ENCODE data around the gene MAPRE3. TPM values are rescaled to one million over a fixed set of nuclear protein-coding genes. Genes with fewer than 3 reads are reported as not detected.
A peak's percentile ranks its signal among the peaks of the same experiment; 100 is the strongest.

Gene MAPRE3
- total and polyA plus RNA-seq, 9 of the 15 experiments (the other 6 are each of a cell fraction or from before 2014, with no cell fraction given) = 0.70 to 43.2 (median 12.6) TPM

- TF ChIP-seq MXI1 (IDR thresholded peaks at IDR 0.05; ENCODE audit: low read depth, low read length) (no peak), HNRNPLL (IDR thresholded peaks at IDR 0.05; ENCODE audit: low read depth, low read length, poor library complexity, severe bottlenecking) (no peak)
- TF ChIP-seq, protein P1, sequence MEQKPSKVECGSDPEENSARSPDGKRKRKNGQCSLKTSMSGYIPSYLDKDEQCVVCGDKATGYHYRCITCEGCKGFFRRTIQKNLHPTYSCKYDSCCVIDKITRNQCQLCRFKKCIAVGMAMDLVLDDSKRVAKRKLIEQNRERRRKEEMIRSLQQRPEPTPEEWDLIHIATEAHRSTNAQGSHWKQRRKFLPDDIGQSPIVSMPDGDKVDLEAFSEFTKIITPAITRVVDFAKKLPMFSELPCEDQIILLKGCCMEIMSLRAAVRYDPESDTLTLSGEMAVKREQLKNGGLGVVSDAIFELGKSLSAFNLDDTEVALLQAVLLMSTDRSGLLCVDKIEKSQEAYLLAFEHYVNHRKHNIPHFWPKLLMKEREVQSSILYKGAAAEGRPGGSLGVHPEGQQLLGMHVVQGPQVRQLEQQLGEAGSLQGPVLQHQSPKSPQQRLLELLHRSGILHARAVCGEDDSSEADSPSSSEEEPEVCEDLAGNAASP (IDR thresholded peaks at IDR 0.05) = no peak
These were observed 80.0 kb downstream of the MAPRE3 start (continued) for GRCh38 chr2:27050281-27050995.

DNA sequence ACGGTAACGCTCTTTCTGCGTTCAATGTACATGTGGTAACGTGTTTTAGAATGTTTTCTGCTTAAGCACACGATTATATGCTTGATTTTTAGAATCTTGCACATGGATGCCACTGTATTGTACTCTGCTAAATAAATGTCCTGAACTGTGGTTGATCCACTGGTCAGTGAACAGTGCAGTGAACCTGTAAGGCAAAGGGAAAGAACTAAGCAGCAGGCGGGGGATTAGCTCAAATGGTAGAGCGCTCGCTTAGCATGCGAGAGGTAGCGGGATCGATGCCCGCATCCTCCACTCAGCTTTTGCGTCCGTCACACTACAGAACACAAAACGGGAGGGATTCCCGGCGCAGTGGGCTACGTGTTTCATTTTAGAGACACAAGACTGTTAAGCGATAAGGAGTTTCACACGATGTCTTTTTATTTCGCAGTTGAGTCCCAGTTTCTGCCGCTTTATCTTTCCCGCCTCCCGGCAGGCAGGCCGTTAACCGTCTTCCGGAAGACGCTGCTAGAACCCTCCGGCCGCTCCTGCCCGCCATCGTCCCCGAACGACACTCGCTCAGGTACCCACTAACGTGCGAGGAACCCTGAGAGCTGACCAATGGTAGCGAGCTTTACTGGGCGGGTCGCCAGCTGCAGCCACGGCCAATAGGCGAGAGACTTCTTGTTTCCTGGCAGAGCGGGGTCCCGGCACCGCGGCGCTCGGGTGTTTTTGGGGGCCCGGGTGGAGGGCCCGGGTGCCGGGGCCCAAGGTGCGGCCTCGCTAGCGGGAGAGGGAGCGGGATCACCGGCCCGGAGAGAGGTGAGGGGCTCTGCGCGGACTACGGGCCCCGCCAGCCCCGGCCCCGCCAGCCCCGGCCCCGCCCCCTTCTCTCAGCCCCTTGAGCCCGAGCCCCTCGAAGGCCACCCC, 80.8 kb downstream of the MAPRE3 start, which contains the start of gene AGBL5:
Gene AGBL5 (plus strand): TSS at position 673 of the 906 bp plus-strand sequence. CDS start 1,291 bp downstream, outside the sequence.
- intact Hi-C loops (cut with micrococcal nuclease) = loop anchor here (2.0 kb wide), 2 partner anchors 18 to 30 kb away; partner anchors contain the start of gene TMEM214
- FAIRE-seq = peak; percentile 85
- ChIA-PET POLR2A (interaction anchor here (0.6 to 10.5 kb wide), 14 partner anchors 9 to 252 kb away, joined by 3 to 112 read pairs (median 6); partner anchors contain the start of genes OST4 and TMEM214), CTCF (ENCODE audit: low intra/inter-chr PET ratio) (interaction anchor here (1.0 kb wide), 1 partner anchor 36 kb away, joined by 4 read pairs; the partner anchor contains the start of gene KHK)
- in situ Hi-C loops (cut with MboI) = no loop called here
- Histone ChIP-seq H3K4me2 (ENCODE audit: insufficient read depth, low read length) (peak within 1 kb of the TSS; percentile 98), H3K4me3 (peak within 1 kb of the TSS; percentile 84), H3K4me1 (replicated peaks in 1 of 2; ENCODE audit: control insufficient read depth in 2 of 2, insufficient read depth in 2 of 2, low read length in 2 of 2) (peaks cover 15 to 30% of the 10 kb centered on the region in 2 experiments; a peak in 4 of 5 replicates), H3K36me3 (ENCODE audit: control insufficient read depth, insufficient read depth, low read length) (peaks cover 38% of the 10 kb centered on the region; the same call in 2 of the 3 replicates), H3K27me3 (ENCODE audit: control insufficient read depth in 2 of 2, insufficient read depth in 2 of 2, low read length in 2 of 2) (no peaks in the 10 kb centered on the region), H4K20me1 (replicated peaks; ENCODE audit: control insufficient read depth, insufficient read depth, low read length) (no peaks in the 10 kb centered on the region; the same call in 1 of the 2 replicates), H3K79me2 (ENCODE audit: control insufficient read depth, insufficient read depth, low read length) (0 out of 3 replicates have a peak, but pooled peaks cover 5% of the 10 kb centered on the region), H3K27ac (ENCODE audit: extremely low read depth, low read depth, low read length) (peak within 1 kb of the TSS; percentile 95), H2AFZ (ENCODE audit: low read depth, low read length) (peak within 1 kb of the TSS; percentile 92), H3K9me1 (ENCODE audit: control insufficient read depth, insufficient read depth, low read length) (no peaks in the 10 kb centered on the region), H3K9me3 (replicated peaks; ENCODE audit: control insufficient read depth, insufficient read depth, low read depth, low read length) (no peaks in the 10 kb centered on the region), H3K9ac (ENCODE audit: insufficient read depth in 1 of 2, low read depth in 2 of 2, low read length in 2 of 2) (peak within 1 kb of the TSS; percentile 85 to 95)
- DNase-seq (ENCODE audit: extremely low read depth in 1 of 4, low spot score in 3 of 4) = peak; percentile 96 to 100 (median 100)
- BruUV-seq (replicated peaks) = no TSS peak
- WGBS (ENCODE audit: insufficient coverage, low coverage, missing lambda C conversion rate) = 1% methylated on average over 40 of the region's 67 CpGs
- peak; percentile 91 for ATAC-seq
- peak; percentile 50 for TF ChIP-seq GMEB1 (CRISPR knock-in tag; IDR thresholded peaks at IDR 0.05)
- TF ChIP-seq CBFA2T3 (IDR thresholded peaks at IDR 0.05) = no peak
- no peak for TF ChIP-seq HNRNPK (IDR thresholded peaks at IDR 0.05; ENCODE audit: low read depth, low read length, poor library complexity, severe bottlenecking)
- TF ChIP-seq ZNF518B (CRISPR knock-in tag; IDR thresholded peaks at IDR 0.05) = 0 out of 2 replicates have a peak, but pooled peaks have one; percentile 34
- TF ChIP-seq BRCA1 (IDR thresholded peaks at IDR 0.05) = no peak
- TF ChIP-seq BRCA1 (CRISPR knock-in tag; IDR thresholded peaks at IDR 0.05) = no peak
- peak; percentile 77 for TF ChIP-seq ELF1 (tag; IDR thresholded peaks at IDR 0.05)
- TF ChIP-seq RBM14 (IDR thresholded peaks at IDR 0.05; ENCODE audit: borderline replicate concordance, insufficient read depth, low read depth, low read length) = no peak

Data from K562 (cell line).